Adipose tissue (tissue), 3 donors: ENCODE results near the gene VWCE. TPM values are rescaled to one million over a fixed set of nuclear protein-coding genes. Genes with fewer than 3 reads are reported as not detected.
A peak's percentile ranks its signal among the peaks of the same experiment; 100 is the strongest.

Source experiments
- H3K27ac ChIP-seq: one replicate; pipeline ENCODE4 v1.5.1; 2013; ENCODE audit warnings: low read depth, low read length
- WGBS, 3 donors: extraction: QIAGEN DNeasy Blood & Tissue Kit; methylation state at CpG; one replicate each; pipeline ENCODE4 v1.1.7; 2013; 5-methylcytosine and 5-hydroxymethylcytosine counted together
- polyA plus RNA-seq, 3 donors: library from polyadenylated mRNA; stranded (reverse); fragments of 200-250 nt; gene quantifications; one replicate each; pipeline ENCODE4 v1.2.3, GENCODE V29; 2013
- donor health status: healthy with polysubstance abuse.
- donor health status: Bipolar disorder and iron deficiency.
- donor health status: healthy.

VWCE gene
- 1 to 10 TPM in 2 of 3 donors, under 1 TPM in 1; 0.86 to 5.4 (median 1.8) TPM for polyA plus RNA-seq

- 1 to 2% (median 2%) methylated on average over 82 to 97 of the region's 97 CpGs for WGBS, 3 donors
- H3K27ac ChIP-seq, result no peak within 1 kb of the TSS
Observed at GRCh38 chr11:61294717-61295595, at the start of gene VWCE. Gene VWCE (minus strand): TSS chr11:61295316. CDS start chr11:61295037, 279 bp downstream.

- H3K27ac ChIP-seq, result no peak overlapping the region
- WGBS, 3 donors, result 92 to 95% (median 94%) methylated on average over 29 of the region's 29 CpGs
Observed at GRCh38 chr11:61343792-61344745, 49.0 kb upstream of the VWCE start.

GRCh38 chr11:61342207-61342803 lies 47.2 kb upstream of the VWCE start:
- no peak overlapping the region for H3K27ac ChIP-seq
- WGBS, 3 donors, result 75 to 92% (median 80%) methylated on average over 18 to 20 of the region's 20 CpGs

GRCh38 chr11:61341706-61342105 lies 46.6 kb upstream of the VWCE start:
- 92 to 100% (median 97%) methylated on average over 4 of the region's 4 CpGs for WGBS, 3 donors
- H3K27ac ChIP-seq, result no peak overlapping the region

GRCh38 chr11:61340979-61341378 lies 45.9 kb upstream of the VWCE start:
- WGBS, 3 donors, result 97 to 100% (median 98%) methylated on average over 2 of the region's 2 CpGs
- no peak overlapping the region for H3K27ac ChIP-seq

GRCh38 chr11:61339490-61339878 lies 44.4 kb upstream of the VWCE start:
- H3K27ac ChIP-seq, result no peak overlapping the region
- 84 to 94% (median 87%) methylated on average over 4 of the region's 4 CpGs for WGBS, 3 donors

- no peak overlapping the region for H3K27ac ChIP-seq
- WGBS, 3 donors, result 91 to 95% (median 93%) methylated on average over 25 to 26 of the region's 26 CpGs
Observed at GRCh38 chr11:61338783-61339489, 43.8 kb upstream of the VWCE start.

GRCh38 chr11:61337706-61338470 lies 42.8 kb upstream of the VWCE start:
- 91 to 95% (median 92%) methylated on average over 15 of the region's 15 CpGs for WGBS, 3 donors
- no peak overlapping the region for H3K27ac ChIP-seq

GRCh38 chr11:61336171-61336935 lies 41.2 kb upstream of the VWCE start:
- H3K27ac ChIP-seq, result no peak overlapping the region
- 23 to 32% (median 30%) methylated on average over 8 of the region's 8 CpGs for WGBS, 3 donors

GRCh38 chr11:61335355-61335710 lies 40.2 kb upstream of the VWCE start:
- peak overlapping the region; percentile 35 for H3K27ac ChIP-seq
- 47 to 72% (median 50%) methylated on average over 1 of the region's 1 CpG for whole genome bisulfite sequencing, 3 donors

- H3K27ac ChIP-seq, result no peak overlapping the region
Observed at GRCh38 chr11:61334434-61335354, 39.6 kb upstream of the VWCE start.

GRCh38 chr11:61333550-61334433 lies 38.7 kb upstream of the VWCE start:
- H3K27ac ChIP-seq, result no peak overlapping the region
- WGBS, 3 donors, result 26 to 31% (median 31%) methylated on average over 19 of the region's 19 CpGs

More at GRCh38 chr11:61334434-61335354, 39.6 kb upstream of the VWCE start:
- 66 to 80% (median 79%) methylated on average over 16 of the region's 16 CpGs for WGBS, 3 donors

- H3K27ac ChIP-seq, result no peak within 1 kb of the TSS
- WGBS, 3 donors, result 0% methylated on average over 63 to 80 of the region's 81 CpGs
Observed at GRCh38 chr11:61332797-61333549, 37.9 kb upstream of the VWCE start, which contains the start of the genes DDB1 and TKFC. Gene DDB1 (minus strand): TSS chr11:61333105. CDS start chr11:61332968, 137 bp downstream. Gene TKFC (plus strand): TSS chr11:61333228. CDS start chr11:61334729, 1,501 bp downstream.

- H3K27ac ChIP-seq, result no peak overlapping the region
- WGBS, 3 donors, result 0 to 1% (median 0%) methylated on average over 24 of the region's 24 CpGs
Observed at GRCh38 chr11:61332281-61332796, 37.2 kb upstream of the VWCE start.
